ENCODE measurements around the gene CDK5RAP1. TPM values are rescaled to one million over a fixed set of nuclear protein-coding genes. Genes with fewer than 3 reads are reported as not detected.

Gene CDK5RAP1
- total RNA-seq, 2 donors from 2014 or later, result 45.2 to 59.7 TPM

GRCh38 chr20:33316958-33317357 lies 84.4 kb downstream of the CDK5RAP1 start:
- TF ChIP-seq, protein P1, sequence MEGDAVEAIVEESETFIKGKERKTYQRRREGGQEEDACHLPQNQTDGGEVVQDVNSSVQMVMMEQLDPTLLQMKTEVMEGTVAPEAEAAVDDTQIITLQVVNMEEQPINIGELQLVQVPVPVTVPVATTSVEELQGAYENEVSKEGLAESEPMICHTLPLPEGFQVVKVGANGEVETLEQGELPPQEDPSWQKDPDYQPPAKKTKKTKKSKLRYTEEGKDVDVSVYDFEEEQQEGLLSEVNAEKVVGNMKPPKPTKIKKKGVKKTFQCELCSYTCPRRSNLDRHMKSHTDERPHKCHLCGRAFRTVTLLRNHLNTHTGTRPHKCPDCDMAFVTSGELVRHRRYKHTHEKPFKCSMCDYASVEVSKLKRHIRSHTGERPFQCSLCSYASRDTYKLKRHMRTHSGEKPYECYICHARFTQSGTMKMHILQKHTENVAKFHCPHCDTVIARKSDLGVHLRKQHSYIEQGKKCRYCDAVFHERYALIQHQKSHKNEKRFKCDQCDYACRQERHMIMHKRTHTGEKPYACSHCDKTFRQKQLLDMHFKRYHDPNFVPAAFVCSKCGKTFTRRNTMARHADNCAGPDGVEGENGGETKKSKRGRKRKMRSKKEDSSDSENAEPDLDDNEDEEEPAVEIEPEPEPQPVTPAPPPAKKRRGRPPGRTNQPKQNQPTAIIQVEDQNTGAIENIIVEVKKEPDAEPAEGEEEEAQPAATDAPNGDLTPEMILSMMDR (conservative IDR thresholded peaks at IDR 0.05), result no peak
- Histone ChIP-seq H3K4me1 (ENCODE audit: control insufficient read depth, insufficient read depth, low read length) (no peaks in the 10 kb centered on the region), H3K27me3 (ENCODE audit: control insufficient read depth, insufficient read depth, low read length, poor library complexity, severe bottlenecking) (no peaks in the 10 kb centered on the region), H3K9ac (ENCODE audit: extremely low read depth, low read length, poor library complexity, severe bottlenecking) (no peak overlapping the region), H3K36me3 (ENCODE audit: control insufficient read depth, insufficient read depth, low read length) (no peaks in the 10 kb centered on the region), H3K27ac (ENCODE audit: low read depth, low read length) (no peak overlapping the region), H3K9me3 (ENCODE audit: control insufficient read depth, low read length) (no peaks in the 10 kb centered on the region), H3K4me3 (ENCODE audit: low read length) (no peak overlapping the region)
- Mint-ChIP-seq H3K27me3 (ENCODE audit: insufficient read depth) (no peaks in the 10 kb centered on the region), H3K36me3 (ENCODE audit: low read depth) (no peaks in the 10 kb centered on the region), H3K4me3 (no peak overlapping the region), H3K9me3 (no peaks in the 10 kb centered on the region), H3K27ac (peak overlapping the region; percentile 36), H3K4me1 (no peaks in the 10 kb centered on the region)
- 73 to 94% methylated on average over 2 to 3 of the region's 3 CpGs for WGBS, 2 experiments (ENCODE audit: insufficient coverage in 1 of 2, insufficient read length in 1 of 2)
- DNase-seq, result no peak

DNA sequence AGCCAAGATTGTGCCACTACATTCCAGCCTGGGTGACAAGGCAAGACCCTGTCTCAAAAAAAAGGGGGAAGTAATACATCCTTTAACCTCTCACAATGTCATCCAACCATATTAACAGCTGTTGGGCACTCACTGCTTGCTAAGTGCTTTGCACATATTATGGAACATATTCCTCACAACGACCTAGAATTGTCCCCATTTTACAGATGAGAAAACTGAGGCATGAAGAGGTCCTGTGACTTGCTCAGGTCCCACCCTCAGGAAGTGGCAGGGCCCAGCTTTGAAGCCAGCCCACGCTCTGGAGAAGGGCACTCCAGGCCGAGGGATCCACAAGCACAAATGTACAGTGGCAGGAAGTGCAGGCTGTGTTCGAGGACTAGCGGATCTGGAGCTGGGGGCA lies 85.0 kb downstream of the CDK5RAP1 start:
- DNase-seq, result no peak
- H3K27ac Mint-ChIP-seq, result no peak overlapping the region
- H3K9me3 Mint-ChIP-seq, result no peaks in the 10 kb centered on the region
- WGBS, 2 experiments (ENCODE audit: insufficient coverage in 1 of 2, insufficient read length in 1 of 2), result 81 to 90% methylated on average over 5 of the region's 5 CpGs
- no peaks in the 10 kb centered on the region for H3K9me3 ChIP-seq (ENCODE audit: control insufficient read depth, low read length)
- H3K36me3 Mint-ChIP-seq (ENCODE audit: low read depth), result no peaks in the 10 kb centered on the region
- H3K27me3 ChIP-seq (ENCODE audit: control insufficient read depth, insufficient read depth, low read length, poor library complexity, severe bottlenecking), result no peaks in the 10 kb centered on the region
- H3K4me1 ChIP-seq (ENCODE audit: control insufficient read depth, insufficient read depth, low read length), result no peaks in the 10 kb centered on the region
- H3K4me3 ChIP-seq (ENCODE audit: low read length), result no peak overlapping the region
- no peak overlapping the region for H3K4me3 Mint-ChIP-seq
- H3K27ac ChIP-seq (ENCODE audit: low read depth, low read length), result no peak overlapping the region
- H3K4me1 Mint-ChIP-seq, result no peaks in the 10 kb centered on the region
- no peaks in the 10 kb centered on the region for H3K27me3 Mint-ChIP-seq (ENCODE audit: insufficient read depth)
- H3K9ac ChIP-seq (ENCODE audit: extremely low read depth, low read length, poor library complexity, severe bottlenecking), result no peak overlapping the region
- TF ChIP-seq, protein P1 (conservative IDR thresholded peaks at IDR 0.05), result no peak
- H3K36me3 ChIP-seq (ENCODE audit: control insufficient read depth, insufficient read depth, low read length), result no peaks in the 10 kb centered on the region

DNA sequence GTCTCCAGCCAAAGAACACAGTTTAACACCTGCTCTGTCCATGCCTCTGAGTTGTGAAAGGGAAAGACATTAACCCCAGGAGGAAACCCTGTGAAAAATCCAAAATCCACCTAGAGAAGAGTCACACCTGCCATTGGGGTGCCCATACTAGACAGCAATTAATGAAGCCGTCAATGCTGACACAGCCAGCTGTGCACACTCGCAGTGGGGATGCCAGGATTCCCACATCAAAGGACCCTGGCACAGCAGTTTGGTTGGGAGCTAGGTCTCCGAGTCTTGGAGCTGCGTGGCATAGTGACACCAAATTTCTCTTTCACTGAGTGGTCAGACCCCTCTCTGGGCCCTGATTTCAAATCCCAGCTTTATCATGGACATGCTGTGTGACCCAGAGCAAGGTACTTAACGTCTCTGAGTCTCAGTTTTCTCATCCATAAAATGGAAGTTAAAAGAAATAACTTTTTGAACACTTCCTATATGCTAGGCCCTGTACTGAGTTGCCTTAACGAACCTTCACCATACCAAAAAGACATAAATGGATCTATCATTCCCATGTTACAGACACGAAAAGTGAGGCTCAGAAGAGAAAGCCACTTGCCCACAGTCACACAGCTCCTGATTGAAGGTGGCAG lies 87.5 kb downstream of the CDK5RAP1 start:
- no peaks in the 10 kb centered on the region for H3K9me3 ChIP-seq (ENCODE audit: control insufficient read depth, low read length)
- H3K9me3 Mint-ChIP-seq, result no peaks in the 10 kb centered on the region
- DNase-seq, result no peak
- H3K4me1 Mint-ChIP-seq, result no peaks in the 10 kb centered on the region
- no peaks in the 10 kb centered on the region for H3K36me3 ChIP-seq (ENCODE audit: control insufficient read depth, insufficient read depth, low read length)
- TF ChIP-seq, protein P1 (conservative IDR thresholded peaks at IDR 0.05), result no peak
- H3K27me3 Mint-ChIP-seq (ENCODE audit: insufficient read depth), result no peaks in the 10 kb centered on the region
- no peak overlapping the region for H3K9ac ChIP-seq (ENCODE audit: extremely low read depth, low read length, poor library complexity, severe bottlenecking)
- 84 to 86% methylated on average over 4 to 7 of the region's 7 CpGs for whole genome bisulfite sequencing, 2 experiments (ENCODE audit: insufficient coverage in 1 of 2, insufficient read length in 1 of 2)
- H3K27ac ChIP-seq (ENCODE audit: low read depth, low read length), result no peak overlapping the region
- no peak overlapping the region for H3K27ac Mint-ChIP-seq
- H3K4me3 Mint-ChIP-seq, result no peak overlapping the region
- no peaks in the 10 kb centered on the region for H3K36me3 Mint-ChIP-seq (ENCODE audit: low read depth)
- no peaks in the 10 kb centered on the region for H3K27me3 ChIP-seq (ENCODE audit: control insufficient read depth, insufficient read depth, low read length, poor library complexity, severe bottlenecking)
- H3K4me1 ChIP-seq (ENCODE audit: control insufficient read depth, insufficient read depth, low read length), result no peaks in the 10 kb centered on the region
- no peak overlapping the region for H3K4me3 ChIP-seq (ENCODE audit: low read length)
